ENCODE measurements around the gene DAP.

Gene DAP

GRCh38 chr5:10708189-10708944, 52.7 kb downstream of the DAP start:
- no peak for DNase-seq

- no peak for DNase-seq
These were observed 53.6 kb downstream of the DAP start for GRCh38 chr5:10707198-10708142.

GRCh38 chr5:10706326-10706725, 54.7 kb downstream of the DAP start:
- no peak for DNase-seq

GRCh38 chr5:10705747-10706146, 55.3 kb downstream of the DAP start:
- no peak for DNase-seq

- DNase-seq, result no peak
These were observed 55.9 kb downstream of the DAP start for GRCh38 chr5:10704949-10705621.

- DNase-seq, result no peak
These were observed 57.4 kb downstream of the DAP start for GRCh38 chr5:10703676-10704075.

- DNase-seq, result no peak
These were observed 58.0 kb downstream of the DAP start for GRCh38 chr5:10702911-10703491.

- DNase-seq, result no peak
These were observed 58.9 kb downstream of the DAP start for GRCh38 chr5:10702040-10702629.

- DNase-seq, result peak; percentile 15
These were observed 59.4 kb downstream of the DAP start for GRCh38 chr5:10701567-10702039.

GRCh38 chr5:10700516-10700915, 60.5 kb downstream of the DAP start:
- no peak for DNase-seq

GRCh38 chr5:10699987-10700386, 61.0 kb downstream of the DAP start:
- DNase-seq, result no peak

GRCh38 chr5:10699281-10699874, 61.7 kb downstream of the DAP start:
- no peak for DNase-seq

GRCh38 chr5:10695759-10696543, 65.1 kb downstream of the DAP start:
- DNase-seq, result no peak

- DNase-seq, result peak; percentile 56
These were observed 65.9 kb downstream of the DAP start for GRCh38 chr5:10695055-10695649.

- DNase-seq, result no peak
These were observed 68.9 kb downstream of the DAP start for GRCh38 chr5:10691826-10692785.

GRCh38 chr5:10690460-10691440, 70.3 kb downstream of the DAP start:
- no peak for DNase-seq

GRCh38 chr5:10689391-10690081, 71.5 kb downstream of the DAP start:
- no peak for DNase-seq
